Suprapubic skin (tissue), 4 donors: Measurements from ENCODE around the gene ASXL3. TPM values are rescaled to one million over a fixed set of nuclear protein-coding genes. Genes with fewer than 3 reads are reported as not detected.

Experiments
- DNase-seq, 2 donors: peaks; one replicate each; pipeline ENCODE4 v3.0.0-alpha.2; 2019; ENCODE audit warnings: low spot score in 2 of 2
- H3K27ac ChIP-seq: fragments of 200-600 bp; sonication (generic); one replicate; pipeline ENCODE4 v1.5.1; 2019
- H3K27me3 ChIP-seq: fragments of 200-600 bp; sonication (generic); one replicate; pipeline ENCODE4 v1.5.1; 2019
- H3K36me3 ChIP-seq: fragments of 200-600 bp; sonication (generic); one replicate; pipeline ENCODE4 v1.5.1; 2019
- H3K4me1 ChIP-seq: fragments of 200-600 bp; sonication (generic); one replicate; pipeline ENCODE4 v1.5.1; 2019
- H3K4me3 ChIP-seq: fragments of 200-600 bp; sonication (generic); one replicate; pipeline ENCODE4 v1.5.1; 2019; ENCODE audit warnings: mild to moderate bottlenecking
- H3K9me3 ChIP-seq: fragments of 200-600 bp; sonication (generic); one replicate; pipeline ENCODE4 v1.5.1; 2019
- EP300 ChIP-seq: sonication (generic); formaldehyde crosslinking; IDR thresholded peaks from one replicate; pipeline ENCODE4 v1.6.1; 2017; ENCODE audit warnings: antibody characterized with exemption
- POLR2A ChIP-seq, 2 donors: fragments of 450-650 bp; IDR thresholded peaks; one replicate each; pipeline ENCODE4 v1.6.1; 2017; ENCODE audit warnings: antibody characterized with exemption in 2 of 2, mild to moderate bottlenecking in 2 of 2, moderate library complexity in 2 of 2
- POLR2AphosphoS5 ChIP-seq, 3 donors: sonication (generic); formaldehyde crosslinking; IDR thresholded peaks; one replicate each; pipeline ENCODE4 v1.6.1; 2017; ENCODE audit warnings: antibody characterized with exemption in 3 of 3
- WGBS: methylation state at CpG from one replicate; pipeline ENCODE4 v1.1.5; 2018; 5-methylcytosine and 5-hydroxymethylcytosine counted together
- total RNA-seq, 4 donors: library from RNA; depleted of rRNA; stranded (reverse); fragments of >200 nt; gene quantifications; one replicate each; pipeline ENCODE4 v1.1.0, GENCODE V29; 2016
- TF ChIP-seq, protein P1 (sequence below), 2 donors: fragments of 200-600 bp in 1 of 2; fragments of 450-650 bp in 1 of 2; sonication (generic) in 1 of 2; IDR thresholded peaks; one replicate each; pipeline ENCODE4 v1.5.1; 2016 to 2019; ENCODE audit warnings: antibody characterized with exemption in 2 of 2, mild to moderate bottlenecking in 1 of 2, moderate library complexity in 1 of 2

The ASXL3 gene
- total RNA-seq, 4 donors from 2014 or later: 0.10 to 2.0 (median 0.70) TPM

GRCh38 chr18:33652635-33653034 lies 74.6 kb downstream of the ASXL3 start:
- no peaks in the 10 kb centered on the region for H3K9me3 ChIP-seq
- no peaks in the 10 kb centered on the region for H3K36me3 ChIP-seq
- WGBS: 41% methylated on average over 1 of the region's 1 CpG
- H3K27ac ChIP-seq: no peak overlapping the region
- TF ChIP-seq EP300: no peak
- no peak for TF ChIP-seq POLR2A (IDR thresholded peaks at IDR 0.05)
- TF ChIP-seq, protein P1, sequence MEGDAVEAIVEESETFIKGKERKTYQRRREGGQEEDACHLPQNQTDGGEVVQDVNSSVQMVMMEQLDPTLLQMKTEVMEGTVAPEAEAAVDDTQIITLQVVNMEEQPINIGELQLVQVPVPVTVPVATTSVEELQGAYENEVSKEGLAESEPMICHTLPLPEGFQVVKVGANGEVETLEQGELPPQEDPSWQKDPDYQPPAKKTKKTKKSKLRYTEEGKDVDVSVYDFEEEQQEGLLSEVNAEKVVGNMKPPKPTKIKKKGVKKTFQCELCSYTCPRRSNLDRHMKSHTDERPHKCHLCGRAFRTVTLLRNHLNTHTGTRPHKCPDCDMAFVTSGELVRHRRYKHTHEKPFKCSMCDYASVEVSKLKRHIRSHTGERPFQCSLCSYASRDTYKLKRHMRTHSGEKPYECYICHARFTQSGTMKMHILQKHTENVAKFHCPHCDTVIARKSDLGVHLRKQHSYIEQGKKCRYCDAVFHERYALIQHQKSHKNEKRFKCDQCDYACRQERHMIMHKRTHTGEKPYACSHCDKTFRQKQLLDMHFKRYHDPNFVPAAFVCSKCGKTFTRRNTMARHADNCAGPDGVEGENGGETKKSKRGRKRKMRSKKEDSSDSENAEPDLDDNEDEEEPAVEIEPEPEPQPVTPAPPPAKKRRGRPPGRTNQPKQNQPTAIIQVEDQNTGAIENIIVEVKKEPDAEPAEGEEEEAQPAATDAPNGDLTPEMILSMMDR (IDR thresholded peaks at IDR 0.05): no peak
- no peak for TF ChIP-seq POLR2AphosphoS5 (IDR thresholded peaks at IDR 0.05)
- no peaks in the 10 kb centered on the region for H3K27me3 ChIP-seq
- no peak for DNase-seq
- no peak overlapping the region for H3K4me3 ChIP-seq
- H3K4me1 ChIP-seq: no peaks in the 10 kb centered on the region

GRCh38 chr18:33653231-33653630 lies 75.2 kb downstream of the ASXL3 start:
- no peaks in the 10 kb centered on the region for H3K36me3 ChIP-seq
- TF ChIP-seq, protein P1 (IDR thresholded peaks at IDR 0.05): no peak
- TF ChIP-seq POLR2A (IDR thresholded peaks at IDR 0.05) (no peak), EP300 (no peak), POLR2AphosphoS5 (IDR thresholded peaks at IDR 0.05) (no peak)
- H3K27me3 ChIP-seq: no peaks in the 10 kb centered on the region
- DNase-seq: no peak
- no peak overlapping the region for H3K4me3 ChIP-seq
- no peak overlapping the region for H3K27ac ChIP-seq
- no peaks in the 10 kb centered on the region for H3K9me3 ChIP-seq
- 76% methylated on average over 3 of the region's 3 CpGs for WGBS
- no peaks in the 10 kb centered on the region for H3K4me1 ChIP-seq

DNA sequence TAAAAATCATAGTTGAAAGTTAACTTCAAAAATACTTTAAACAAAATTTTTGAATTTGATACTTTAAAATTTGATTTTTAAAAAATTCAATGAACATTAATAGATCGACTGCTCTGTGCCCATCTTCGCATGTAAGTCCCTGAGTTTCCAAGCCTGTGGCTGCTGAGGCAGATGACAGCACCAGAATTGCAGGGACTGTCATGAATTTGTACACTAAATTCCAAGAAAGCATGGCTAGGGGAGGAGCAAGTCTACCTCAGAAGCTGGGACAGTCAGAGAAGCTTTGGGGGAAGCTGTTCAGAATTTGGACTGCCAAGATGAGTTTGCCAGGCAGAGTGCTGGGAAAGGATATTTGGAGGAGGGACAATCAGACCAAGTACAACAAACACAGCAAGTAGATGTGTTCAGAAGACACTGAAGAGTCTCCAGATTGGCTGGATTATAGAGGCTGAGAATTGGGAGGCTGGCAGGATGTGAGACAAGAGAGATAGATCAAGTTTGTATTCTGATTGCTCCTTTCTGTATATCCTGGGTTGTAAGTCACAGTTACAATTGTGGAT lies 79.0 kb downstream of the ASXL3 start:
- DNase-seq: no peak
- H3K9me3 ChIP-seq: no peaks in the 10 kb centered on the region
- 43% methylated on average over 2 of the region's 2 CpGs for WGBS
- no peaks in the 10 kb centered on the region for H3K27me3 ChIP-seq
- no peak overlapping the region for H3K27ac ChIP-seq
- no peaks in the 10 kb centered on the region for H3K4me1 ChIP-seq
- H3K4me3 ChIP-seq: no peak overlapping the region
- no peak for TF ChIP-seq EP300
- TF ChIP-seq, protein P1 (IDR thresholded peaks at IDR 0.05): no peak
- no peak for TF ChIP-seq POLR2A (IDR thresholded peaks at IDR 0.05)
- no peak for TF ChIP-seq POLR2AphosphoS5 (IDR thresholded peaks at IDR 0.05)
- H3K36me3 ChIP-seq: no peaks in the 10 kb centered on the region

- H3K4me3 ChIP-seq: no peak overlapping the region
- no peaks in the 10 kb centered on the region for H3K36me3 ChIP-seq
- no peak overlapping the region for H3K27ac ChIP-seq
- no peaks in the 10 kb centered on the region for H3K27me3 ChIP-seq
- no peaks in the 10 kb centered on the region for H3K4me1 ChIP-seq
- no peak for DNase-seq
- H3K9me3 ChIP-seq: no peaks in the 10 kb centered on the region
- 75% methylated on average over 2 of the region's 2 CpGs for WGBS
- no peak for TF ChIP-seq POLR2A (IDR thresholded peaks at IDR 0.05)
- no peak for TF ChIP-seq POLR2AphosphoS5 (IDR thresholded peaks at IDR 0.05)
- TF ChIP-seq, protein P1 (IDR thresholded peaks at IDR 0.05): no peak
- no peak for TF ChIP-seq EP300
Measured at GRCh38 chr18:33660696-33661310, 82.8 kb downstream of the ASXL3 start.

- H3K4me1 ChIP-seq: no peaks in the 10 kb centered on the region
- H3K4me3 ChIP-seq: no peak overlapping the region
- no peaks in the 10 kb centered on the region for H3K9me3 ChIP-seq
- TF ChIP-seq POLR2A (IDR thresholded peaks at IDR 0.05): no peak
- TF ChIP-seq POLR2AphosphoS5 (IDR thresholded peaks at IDR 0.05): no peak
- TF ChIP-seq, protein P1 (IDR thresholded peaks at IDR 0.05): no peak
- no peak for TF ChIP-seq EP300
- H3K27me3 ChIP-seq: no peaks in the 10 kb centered on the region
- no peaks in the 10 kb centered on the region for H3K36me3 ChIP-seq
- no peak overlapping the region for H3K27ac ChIP-seq
- WGBS: 63% methylated on average over 4 of the region's 4 CpGs
- DNase-seq: no peak
Measured at GRCh38 chr18:33664241-33664874, 86.3 kb downstream of the ASXL3 start.
